CD4-positive, CD25-positive, alpha-beta regulatory T cell (primary cell): Measurements from ENCODE around the gene CHFR. TPM values are rescaled to one million over a fixed set of nuclear protein-coding genes. Genes with fewer than 3 reads are reported as not detected.
"Not testable (repeated sequence)": the region's sequence is repeated elsewhere in the genome, so short reads cannot be mapped to it uniquely, and the experiment has no call there.

Source experiments
- ATAC-seq, 2 donors: fragments of 150-1000 bp; cut with Tn5 transposase; one replicate each; pipeline ENCODE4 v1.10.0; 2021; ENCODE audit warnings: low read depth in 2 of 2, moderate number of reproducible peaks in 2 of 2, moderate library complexity in 1 of 2
- DNase-seq, 3 donors: peaks; one replicate each; pipeline versions ENCODE4 v3.0.0 to v3.0.0-alpha.2; 2012 to 2022; ENCODE audit warnings: mixed read lengths in 1 of 3
- H3K27ac ChIP-seq: one replicate; pipeline ENCODE4 v1.7.0; 2013; ENCODE audit warnings: mild to moderate bottlenecking, low read length; ENCODE audit not compliant: insufficient read depth, poor library complexity, severe bottlenecking
- H3K27me3 ChIP-seq: one replicate; pipeline ENCODE4 v1.7.0; 2013; ENCODE audit warnings: low read length; ENCODE audit not compliant: control insufficient read depth, insufficient read depth
- H3K36me3 ChIP-seq: one replicate; pipeline ENCODE4 v1.7.0; 2013; ENCODE audit warnings: mild to moderate bottlenecking, low read length, moderate library complexity; ENCODE audit not compliant: control insufficient read depth, insufficient read depth
- H3K4me1 ChIP-seq: 2 replicates; pipeline ENCODE4 v1.7.0; 2013; ENCODE audit warnings: mild to moderate bottlenecking, low read length; ENCODE audit not compliant: insufficient read depth, control insufficient read depth, poor library complexity, severe bottlenecking
- H3K4me3 ChIP-seq: one replicate; pipeline ENCODE4 v1.7.0; 2013; ENCODE audit warnings: low read depth, mild to moderate bottlenecking, low read length, moderate library complexity
- H3K9me3 ChIP-seq, 2 experiments: 1 replicate in 1 of 2; 2 replicates in 1 of 2; pipeline ENCODE4 v1.7.0; 2013; ENCODE audit warnings: low read length in 2 of 2, mild to moderate bottlenecking in 1 of 2, moderate library complexity in 1 of 2; ENCODE audit not compliant: control insufficient read depth in 2 of 2
- H3K27ac Mint-ChIP-seq, 3 donors: one replicate each; pipeline ENCODE4 v1.8.0; 2020 to 2022; ENCODE audit warnings: mild to moderate bottlenecking in 3 of 3, mixed read lengths in 3 of 3, moderate library complexity in 2 of 3
- H3K27me3 Mint-ChIP-seq: one replicate; pipeline ENCODE4 v1.8.0; 2022; ENCODE audit warnings: mild to moderate bottlenecking, mixed read lengths
- H3K36me3 Mint-ChIP-seq: one replicate; pipeline ENCODE4 v1.8.0; 2020; ENCODE audit warnings: mixed read lengths
- H3K4me1 Mint-ChIP-seq, 4 donors: one replicate each; pipeline ENCODE4 v1.8.0; 2020 to 2022; ENCODE audit warnings: mixed read lengths in 4 of 4, mild to moderate bottlenecking in 1 of 4
- H3K4me3 Mint-ChIP-seq, 4 donors: one replicate each; pipeline ENCODE4 v1.8.0; 2020 to 2022; ENCODE audit warnings: mild to moderate bottlenecking in 4 of 4, mixed read lengths in 4 of 4, moderate library complexity in 3 of 4
- H3K9me3 Mint-ChIP-seq, 7 donors: one replicate each; pipeline ENCODE4 v1.8.0; 2020 to 2022; ENCODE audit warnings: mixed read lengths in 7 of 7, mild to moderate bottlenecking in 3 of 7, moderate library complexity in 2 of 7
- polyA plus RNA-seq, 4 donors: library from polyadenylated mRNA; unstranded; fragments of 300-500 nt; fragmentation: Illumina TruSeq; gene quantifications; one replicate each; pipeline ENCODE4 v1.2.3, GENCODE V29; 2021
- total RNA-seq: library from RNA; stranded (reverse); gene quantifications from one replicate; pipeline ENCODE4 v1.2.3, GENCODE V29; 2022

CHFR gene
- total and polyA plus RNA-seq, 5 donors from 2014 or later = 24.3 to 118 (median 42.2) TPM

DNA sequence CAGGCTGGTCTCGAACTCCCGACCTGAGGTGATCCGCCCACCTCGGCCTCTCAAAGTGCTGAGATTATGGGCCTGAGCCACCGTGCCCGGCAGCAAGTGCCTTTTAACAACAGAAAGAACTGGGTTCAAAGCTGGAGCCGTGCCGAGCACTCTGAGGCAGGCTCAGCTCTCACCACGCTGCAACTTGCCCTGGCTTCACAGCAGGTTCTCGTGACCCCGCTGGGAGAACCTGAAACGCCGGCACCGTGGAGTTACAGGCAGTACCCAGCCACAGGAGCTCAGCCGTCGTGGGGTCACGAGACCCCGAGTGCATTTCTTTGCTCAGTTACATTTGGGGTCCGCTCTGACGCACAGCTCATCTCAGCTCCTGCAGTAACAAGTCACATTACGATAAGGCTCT is 73.2 kb downstream of the CHFR start:
- no peaks in the 10 kb centered on the region for H3K9me3 ChIP-seq
- no peak for ATAC-seq
- H3K4me3 ChIP-seq = no peak overlapping the region
- no peak overlapping the region for H3K27ac Mint-ChIP-seq
- no peak for DNase-seq
- H3K4me3 Mint-ChIP-seq = no peak overlapping the region
- no peak overlapping the region for H3K27ac ChIP-seq
- H3K4me1 Mint-ChIP-seq = peaks cover 0 to 6% (median 0%) of the 10 kb centered on the region in 4 donors
- H3K36me3 Mint-ChIP-seq = peaks cover 24% of the 10 kb centered on the region
- peaks cover 58% of the 10 kb centered on the region for H3K36me3 ChIP-seq
- H3K27me3 ChIP-seq = no peaks in the 10 kb centered on the region
- H3K27me3 Mint-ChIP-seq = no peaks in the 10 kb centered on the region
- H3K4me1 ChIP-seq = no peaks in the 10 kb centered on the region
- H3K9me3 Mint-ChIP-seq = no peaks in the 10 kb centered on the region

DNA sequence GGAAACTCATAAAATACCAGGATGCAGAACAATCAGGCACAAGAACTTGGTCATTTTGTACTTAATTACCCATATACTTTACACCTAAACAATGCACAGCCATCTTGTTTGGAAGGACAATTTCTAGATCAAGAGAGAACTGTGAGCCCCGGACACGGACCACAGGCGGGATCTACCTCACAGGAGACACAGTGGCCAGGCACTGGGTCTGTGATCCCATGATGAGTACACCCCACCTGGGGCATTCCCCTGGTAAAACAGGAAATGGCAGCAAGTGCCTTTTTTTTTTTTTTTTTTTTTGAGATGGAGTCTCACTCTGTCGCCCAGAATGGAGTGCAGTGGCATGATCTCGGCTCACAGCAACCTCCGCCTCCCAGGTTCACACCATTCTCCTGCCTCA is 74.0 kb downstream of the CHFR start:
- H3K9me3 ChIP-seq = no peaks in the 10 kb centered on the region
- Mint-ChIP-seq H3K9me3 (no peaks in the 10 kb centered on the region), H3K4me1 (peaks cover 0 to 6% (median 0%) of the 10 kb centered on the region in 4 donors), H3K27ac (no peak overlapping the region), H3K27me3 (no peaks in the 10 kb centered on the region), H3K4me3 (no peak overlapping the region), H3K36me3 (peaks cover 30% of the 10 kb centered on the region)
- ATAC-seq (no peak), DNase-seq (no peak)
- H3K36me3 ChIP-seq = peaks cover 52% of the 10 kb centered on the region
- no peak overlapping the region for H3K4me3 ChIP-seq
- no peaks in the 10 kb centered on the region for H3K4me1 ChIP-seq
- no peak overlapping the region for H3K27ac ChIP-seq
- H3K27me3 ChIP-seq = no peaks in the 10 kb centered on the region

DNA sequence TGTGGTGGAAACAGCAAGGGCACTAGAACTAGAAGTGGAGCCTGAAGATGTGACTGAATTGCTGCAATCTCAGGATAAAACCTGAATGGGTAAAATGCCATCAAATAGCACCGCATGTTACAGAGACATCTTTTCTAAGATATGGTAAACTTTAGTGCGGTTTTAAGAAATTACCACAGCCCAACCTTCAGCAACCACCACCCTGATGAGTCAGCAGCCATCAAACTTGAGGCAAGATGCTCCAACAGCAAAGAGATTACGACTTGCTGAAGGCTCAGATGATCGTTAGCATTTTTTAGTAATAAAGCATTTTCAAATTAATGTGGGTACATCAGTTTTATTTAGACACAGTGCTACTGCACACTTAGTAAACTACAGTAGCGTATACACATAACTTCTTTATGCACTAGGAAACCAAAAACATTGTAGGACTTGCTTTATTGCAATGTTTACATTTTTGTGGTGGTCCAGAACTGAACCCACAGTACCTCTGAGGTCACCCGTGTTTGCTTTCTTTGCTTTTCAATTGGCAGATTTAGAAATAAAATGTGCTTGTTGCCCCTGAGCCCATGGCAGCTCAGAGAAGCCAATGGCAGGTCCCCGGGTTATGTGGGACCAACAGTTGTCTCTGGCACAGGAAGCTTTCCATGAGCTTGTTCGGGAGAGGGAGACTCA is 74.6 kb downstream of the CHFR start:
- H3K4me1 Mint-ChIP-seq = peaks cover 0 to 8% (median 0%) of the 10 kb centered on the region in 4 donors
- Histone ChIP-seq H3K27me3 (no peaks in the 10 kb centered on the region), H3K9me3 (no peaks in the 10 kb centered on the region), H3K4me3 (no peak overlapping the region), H3K36me3 (peaks cover 54% of the 10 kb centered on the region), H3K4me1 (no peaks in the 10 kb centered on the region), H3K27ac (no peak overlapping the region)
- H3K9me3 Mint-ChIP-seq = no peaks in the 10 kb centered on the region
- no peak overlapping the region for H3K27ac Mint-ChIP-seq
- no peak for ATAC-seq
- no peaks in the 10 kb centered on the region for H3K27me3 Mint-ChIP-seq
- peaks cover 28% of the 10 kb centered on the region for H3K36me3 Mint-ChIP-seq
- peak in 1 of 3 donors; percentile 32 for DNase-seq
- H3K4me3 Mint-ChIP-seq = no peak overlapping the region

DNA sequence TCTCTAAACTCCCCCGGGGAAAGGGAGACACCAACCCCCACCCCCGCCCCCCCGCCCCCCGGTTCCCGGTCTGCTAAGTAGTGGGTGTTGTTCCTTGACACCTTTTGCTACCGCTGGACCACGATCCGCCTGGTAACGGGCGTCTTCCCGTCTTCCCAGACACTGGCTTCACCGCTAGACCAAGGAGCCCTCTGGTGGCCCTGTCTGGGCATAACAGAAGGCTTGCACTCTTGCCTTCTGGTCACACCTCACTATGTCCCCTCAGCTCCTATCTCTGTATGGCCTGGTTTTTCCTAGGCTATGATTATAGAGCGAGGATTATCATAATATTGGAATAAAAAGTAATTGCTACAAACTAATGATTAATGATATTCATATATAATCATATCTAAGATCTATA is 78.0 kb downstream of the CHFR start:
- Mint-ChIP-seq H3K36me3 (peaks cover 39% of the 10 kb centered on the region), H3K4me1 (peaks cover 0 to 17% (median 1%) of the 10 kb centered on the region in 4 donors)
- not testable (repeated sequence) for H3K4me3 Mint-ChIP-seq, H3K4me1 ChIP-seq, H3K27ac ChIP-seq, ATAC-seq, H3K9me3 ChIP-seq, H3K27me3 ChIP-seq, H3K9me3 Mint-ChIP-seq, H3K27ac Mint-ChIP-seq, H3K4me3 ChIP-seq, H3K27me3 Mint-ChIP-seq, DNase-seq
- H3K36me3 ChIP-seq = peaks cover 54% of the 10 kb centered on the region

DNA sequence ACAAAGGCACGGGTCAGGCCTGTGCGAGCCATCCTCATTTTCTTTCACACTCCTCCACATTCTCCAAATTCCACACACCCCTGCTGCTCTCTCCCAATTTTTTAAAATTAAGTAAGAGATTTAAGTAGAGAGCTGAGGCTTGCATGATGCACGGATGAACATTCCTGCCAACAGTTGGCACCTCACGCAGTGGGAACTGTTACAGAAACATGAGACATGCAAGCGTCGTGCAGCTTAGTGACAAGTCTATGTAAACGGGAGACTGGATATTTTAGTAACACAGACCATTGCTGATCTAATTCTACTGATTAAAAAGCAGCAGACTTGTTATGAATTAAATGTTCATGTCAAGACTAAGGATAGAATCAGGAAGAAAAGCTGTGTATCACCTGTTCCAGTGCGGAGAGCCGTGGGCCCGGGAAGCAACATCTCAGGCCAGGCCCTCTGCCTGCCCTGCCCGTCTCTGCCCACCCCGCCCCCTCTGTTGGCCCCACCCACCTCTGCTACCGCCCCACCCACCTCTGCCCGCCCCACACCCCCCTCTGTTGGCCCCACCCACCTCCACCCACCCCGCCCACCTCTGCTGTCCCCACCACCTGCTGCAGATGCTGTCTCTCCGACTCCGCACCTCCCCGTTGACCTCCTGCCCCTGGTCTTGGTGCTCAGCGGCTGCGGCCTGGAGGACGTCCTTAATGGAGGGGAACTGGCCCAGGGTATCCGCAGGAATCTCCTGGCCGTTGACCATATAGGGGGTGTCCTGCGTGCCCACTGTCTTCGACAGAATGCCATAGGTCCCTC is 79.9 kb downstream of the CHFR start:
- H3K27ac Mint-ChIP-seq = peak overlapping the region in 1 of 3 donors; percentile 58
- no peak for DNase-seq
- no peaks in the 10 kb centered on the region for H3K27me3 Mint-ChIP-seq
- Histone ChIP-seq H3K4me3 (no peak overlapping the region), H3K36me3 (peaks cover 56% of the 10 kb centered on the region), H3K27me3 (no peaks in the 10 kb centered on the region), H3K27ac (no peak overlapping the region), H3K9me3 (no peaks in the 10 kb centered on the region), H3K4me1 (no peaks in the 10 kb centered on the region)
- H3K36me3 Mint-ChIP-seq = peaks cover 48% of the 10 kb centered on the region
- H3K4me3 Mint-ChIP-seq = no peak overlapping the region
- H3K4me1 Mint-ChIP-seq = peaks cover 0 to 16% (median 4%) of the 10 kb centered on the region in 4 donors
- H3K9me3 Mint-ChIP-seq = peaks cover 0 to 2% (median 0%) of the 10 kb centered on the region in 7 donors
- ATAC-seq = no peak

DNA sequence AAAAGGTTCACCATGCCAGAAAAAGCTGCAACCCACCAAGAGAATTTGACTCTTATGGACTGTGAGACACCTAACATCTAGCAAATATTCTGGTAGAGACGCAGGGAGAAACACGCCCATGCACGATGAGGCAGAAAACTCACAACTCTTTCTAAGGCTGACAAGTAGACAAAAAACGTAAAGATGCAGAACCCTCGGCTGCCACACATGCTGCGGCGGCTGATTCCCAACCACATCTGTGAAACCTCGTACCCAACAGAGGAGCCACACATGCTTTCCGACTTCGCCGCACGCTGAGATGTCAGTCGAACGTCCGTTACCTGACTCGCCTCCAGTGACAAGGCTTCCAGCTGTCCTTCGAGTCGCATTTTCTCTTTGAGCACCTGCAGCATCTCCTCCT is 80.5 kb downstream of the CHFR start:
- no peaks in the 10 kb centered on the region for H3K4me1 ChIP-seq
- no peaks in the 10 kb centered on the region for H3K27me3 ChIP-seq
- Mint-ChIP-seq H3K4me3 (no peak overlapping the region), H3K27me3 (no peaks in the 10 kb centered on the region), H3K9me3 (peaks cover 0 to 2% (median 0%) of the 10 kb centered on the region in 7 donors), H3K36me3 (peaks cover 46% of the 10 kb centered on the region), H3K4me1 (peaks cover 0 to 12% (median 4%) of the 10 kb centered on the region in 4 donors), H3K27ac (peak overlapping the region in 1 of 3 donors; percentile 58)
- no peaks in the 10 kb centered on the region for H3K9me3 ChIP-seq
- H3K27ac ChIP-seq = no peak overlapping the region
- ATAC-seq (no peak), DNase-seq (no peak)
- H3K36me3 ChIP-seq = peaks cover 53% of the 10 kb centered on the region
- no peak overlapping the region for H3K4me3 ChIP-seq

DNA sequence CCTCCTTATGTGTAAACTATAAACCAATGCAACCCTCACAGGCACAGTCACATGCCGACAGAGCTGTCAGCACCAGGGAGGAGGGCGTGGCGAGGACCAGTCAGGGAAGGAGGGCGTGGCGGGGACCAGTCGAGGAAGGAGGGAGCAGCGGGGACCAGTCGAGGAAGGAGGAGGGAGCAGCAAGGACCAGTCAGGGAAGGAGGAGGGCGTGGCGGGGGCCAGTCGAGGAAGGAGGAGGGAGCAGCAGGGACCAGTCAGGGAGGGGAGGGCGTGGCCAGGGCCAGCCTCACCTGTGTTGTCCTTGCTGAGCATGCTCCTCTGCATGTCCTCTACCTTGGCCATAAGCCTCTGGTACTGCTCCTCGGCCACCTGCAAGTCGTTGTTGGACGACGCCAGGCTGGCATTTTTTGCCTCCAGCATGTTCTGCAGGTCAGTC is 83.0 kb downstream of the CHFR start:
- Histone ChIP-seq H3K4me1 (no peaks in the 10 kb centered on the region), H3K4me3 (no peak overlapping the region), H3K9me3 (no peaks in the 10 kb centered on the region), H3K36me3 (peaks cover 70% of the 10 kb centered on the region), H3K27ac (no peak overlapping the region), H3K27me3 (no peaks in the 10 kb centered on the region)
- no peak overlapping the region for H3K4me3 Mint-ChIP-seq
- peaks cover 53% of the 10 kb centered on the region for H3K36me3 Mint-ChIP-seq
- no peak overlapping the region for H3K27ac Mint-ChIP-seq
- no peaks in the 10 kb centered on the region for H3K27me3 Mint-ChIP-seq
- H3K9me3 Mint-ChIP-seq = peaks cover 0 to 2% (median 0%) of the 10 kb centered on the region in 7 donors
- H3K4me1 Mint-ChIP-seq = peaks cover 0 to 12% (median 4%) of the 10 kb centered on the region in 4 donors
- DNase-seq (no peak), ATAC-seq (no peak)
